GM04503 (cell line): ENCODE measurements around the gene RNASEH1.
"Not testable (repeated sequence)": the region's sequence is repeated elsewhere in the genome, so short reads cannot be mapped to it uniquely, and the experiment has no call there.

Experiments used
- DNase-seq: peaks from one replicate; pipeline ENCODE4 v3.0.0-alpha.2; 2012; ENCODE audit warnings: low read depth

RNASEH1 gene

DNA sequence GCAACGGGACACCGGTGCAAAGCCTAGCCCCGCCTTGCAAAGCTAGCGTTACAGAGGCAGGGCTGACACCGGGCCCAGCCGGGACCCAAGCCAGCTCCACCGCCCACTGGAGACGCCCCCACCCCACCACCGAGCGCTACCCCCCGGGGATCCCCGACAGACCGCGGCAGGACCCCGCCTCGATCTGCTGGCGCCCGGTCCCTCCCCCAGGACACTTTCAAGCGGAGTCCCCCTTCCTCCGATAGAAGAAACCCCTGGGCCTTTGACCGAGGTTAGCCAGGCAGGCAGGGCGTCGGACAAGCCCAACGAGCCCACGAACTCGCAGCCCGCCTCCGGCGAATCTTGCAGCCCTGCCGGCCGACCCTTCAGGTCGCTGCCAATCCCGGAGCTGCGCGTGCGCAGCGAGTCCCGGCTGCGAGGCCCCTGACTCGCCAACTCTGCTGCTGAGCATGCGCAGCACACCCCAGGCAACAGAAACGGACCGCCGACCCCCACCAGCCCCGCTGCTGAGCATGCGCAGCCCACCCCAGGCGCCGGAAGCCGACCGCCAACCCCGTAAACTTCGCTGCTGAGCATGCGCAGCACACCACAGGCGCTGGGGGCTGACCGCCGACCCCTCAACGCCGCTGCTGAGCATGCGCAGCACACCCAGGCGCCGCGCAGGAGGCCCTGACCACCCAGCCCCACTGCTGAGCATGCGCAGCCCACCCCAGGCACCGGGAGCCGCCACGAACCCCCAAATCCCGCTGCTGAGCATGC is 39.5 kb downstream of the RNASEH1 start:
- peak; percentile 63 for DNase-seq

DNA sequence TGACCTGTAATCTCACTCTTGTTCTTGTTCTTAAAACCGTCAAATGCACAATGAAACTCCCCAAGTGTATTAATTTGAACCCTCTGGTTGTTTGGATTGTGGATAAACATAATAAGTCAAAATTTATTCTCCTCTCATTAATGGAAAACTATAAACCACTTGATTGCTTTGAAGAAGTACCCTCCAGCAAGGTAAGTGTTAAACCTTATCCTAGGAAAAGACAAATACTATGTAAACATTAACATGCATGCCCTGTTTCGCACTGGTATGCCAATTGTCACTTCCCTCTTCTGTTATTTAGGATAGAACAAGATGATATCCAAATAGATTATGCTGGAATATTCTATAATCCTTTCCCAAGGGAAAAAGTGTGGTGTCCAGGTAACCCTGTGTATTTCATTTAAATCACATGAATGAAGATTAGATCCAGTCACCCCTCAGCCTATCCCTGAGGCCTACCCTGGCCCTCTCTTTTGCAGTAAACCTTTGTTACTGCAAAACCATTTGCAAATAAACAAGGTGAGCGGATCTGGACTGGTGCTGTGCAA is 40.1 kb downstream of the RNASEH1 start:
- no peak for DNase-seq

DNA sequence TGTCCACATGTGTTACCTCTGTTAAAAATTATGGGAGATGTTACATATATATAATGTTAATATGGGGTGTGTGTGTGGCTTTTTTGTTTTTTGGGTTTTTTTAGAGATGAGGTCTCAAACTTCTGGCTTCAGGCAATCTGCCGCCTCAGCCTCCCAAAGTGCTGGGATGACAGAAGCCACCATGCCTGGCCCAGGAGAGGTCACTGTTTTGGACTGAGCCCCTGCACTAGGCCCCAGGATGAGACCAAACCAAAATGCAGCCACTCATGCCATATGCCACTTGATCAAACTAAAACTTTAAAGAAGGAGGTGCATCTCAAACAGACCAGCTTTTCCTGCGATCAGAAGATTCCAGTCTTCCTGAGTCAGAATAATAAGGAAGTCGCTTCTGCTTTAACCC is 41.3 kb downstream of the RNASEH1 start:
- DNase-seq: no peak

DNA sequence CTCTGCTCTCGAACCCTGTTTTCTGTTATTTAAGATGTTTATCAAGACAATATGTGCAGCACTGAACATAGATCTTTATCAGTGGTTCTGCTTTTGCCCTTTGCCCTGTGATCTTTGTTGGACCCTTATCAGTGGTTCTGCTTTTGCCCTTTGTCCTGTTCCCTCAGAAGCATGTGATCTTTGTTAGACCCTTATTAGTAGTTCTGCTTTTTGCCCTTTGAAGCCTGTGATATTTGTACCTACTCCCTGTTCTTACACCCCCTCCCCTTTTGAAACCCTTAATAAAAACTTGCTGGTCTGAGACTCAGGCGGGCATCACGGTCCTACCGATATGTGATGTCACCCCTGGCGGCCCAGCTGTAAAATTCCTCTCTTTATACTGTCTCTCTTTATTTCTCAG is 42.7 kb downstream of the RNASEH1 start:
- not testable (repeated sequence) for DNase-seq

DNA sequence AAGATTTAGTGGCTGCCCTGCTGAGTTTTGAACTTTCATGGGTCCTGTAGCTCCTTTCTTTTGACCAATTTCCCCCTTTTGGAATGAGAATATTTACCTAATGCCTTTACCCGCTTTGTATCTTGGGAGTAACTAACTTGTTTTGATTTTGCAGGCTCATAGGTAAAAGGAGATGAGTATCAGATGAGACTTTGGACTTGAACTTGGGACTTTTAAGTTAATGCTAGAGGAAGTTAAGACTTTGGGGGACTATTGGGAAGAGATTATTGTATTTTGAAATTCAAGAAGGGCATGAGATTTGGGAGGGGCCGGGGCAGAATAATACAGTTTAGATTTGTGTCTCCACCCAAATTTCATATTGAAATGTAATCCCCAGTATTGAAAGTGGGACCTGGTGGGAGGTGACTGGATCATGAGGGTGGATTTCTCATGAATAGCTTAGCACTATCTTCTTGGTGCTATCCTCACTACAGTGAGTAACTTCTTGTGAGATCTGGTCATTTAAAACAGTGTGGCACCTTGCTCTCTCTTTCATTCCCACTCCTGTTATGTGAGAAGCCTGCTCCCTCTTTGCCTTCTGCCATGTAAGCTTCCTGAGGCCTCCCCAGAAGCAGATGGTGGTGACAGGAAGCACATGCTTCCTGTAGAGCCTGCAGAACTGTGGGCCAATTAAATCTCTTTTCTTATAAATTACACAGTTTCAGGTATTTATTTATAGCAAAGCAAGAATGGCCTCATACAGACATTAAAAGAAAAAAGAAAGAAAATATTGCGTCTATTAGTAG is 44.9 kb downstream of the RNASEH1 start:
- DNase-seq: no peak

DNA sequence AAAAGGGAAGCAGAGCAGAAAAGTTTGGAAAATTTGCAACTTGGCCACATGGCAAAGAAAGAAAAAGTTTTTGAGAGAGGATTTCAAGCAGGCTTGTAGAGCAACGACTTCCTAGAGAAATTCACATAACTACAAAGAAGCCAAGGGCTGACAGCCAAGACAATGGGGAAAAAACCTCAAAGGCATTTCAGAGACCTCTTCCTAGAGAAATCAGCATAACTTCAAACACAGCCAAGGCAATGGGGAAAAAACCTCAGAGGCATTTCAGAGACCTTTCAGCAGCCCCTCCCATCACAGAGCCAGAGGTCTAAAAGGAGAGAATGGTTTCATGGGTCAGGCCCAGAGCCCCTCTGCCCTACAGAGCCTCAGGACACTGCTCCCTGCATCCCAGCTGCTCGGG is 46.0 kb downstream of the RNASEH1 start:
- DNase-seq: no peak

DNA sequence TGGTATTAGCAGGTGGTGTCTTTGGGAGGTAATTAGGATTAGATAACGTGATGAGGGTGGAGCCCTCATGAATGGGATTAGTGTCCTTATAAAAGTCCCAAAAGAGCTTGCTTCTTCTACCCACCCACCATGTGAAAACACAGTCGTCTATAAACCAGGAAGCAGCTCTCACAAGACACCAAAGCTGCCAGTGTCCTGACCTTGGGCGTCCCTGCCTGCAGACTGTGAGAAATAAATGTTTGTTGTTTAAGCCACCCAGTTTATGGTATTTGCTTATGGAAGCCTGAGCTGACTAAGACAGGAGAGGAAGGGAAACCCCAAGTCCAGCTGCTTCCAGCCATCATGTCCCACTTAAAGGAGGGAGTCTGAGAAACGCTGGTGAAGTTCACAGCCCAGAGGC is 52.4 kb downstream of the RNASEH1 start:
- DNase-seq: no peak

DNA sequence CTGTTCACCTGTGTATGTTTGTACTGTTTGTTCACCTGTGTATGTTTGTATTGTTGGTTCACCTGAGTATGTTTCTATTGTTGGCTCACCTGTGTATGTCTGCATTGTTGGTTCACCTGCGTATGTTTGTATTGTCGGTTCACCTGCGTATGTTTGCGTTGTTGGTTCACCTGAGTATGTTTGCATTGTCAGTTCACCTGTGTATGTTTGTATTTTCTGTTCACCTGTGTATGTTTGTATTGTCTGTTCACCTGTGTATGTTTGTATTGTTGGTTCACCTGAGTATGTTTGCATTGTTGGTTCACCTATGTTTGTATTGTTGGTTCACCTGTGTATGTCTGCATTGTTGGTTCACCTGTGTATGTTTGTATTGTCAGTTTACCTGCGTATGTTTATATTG is 53.4 kb downstream of the RNASEH1 start:
- DNase-seq: no peak

DNA sequence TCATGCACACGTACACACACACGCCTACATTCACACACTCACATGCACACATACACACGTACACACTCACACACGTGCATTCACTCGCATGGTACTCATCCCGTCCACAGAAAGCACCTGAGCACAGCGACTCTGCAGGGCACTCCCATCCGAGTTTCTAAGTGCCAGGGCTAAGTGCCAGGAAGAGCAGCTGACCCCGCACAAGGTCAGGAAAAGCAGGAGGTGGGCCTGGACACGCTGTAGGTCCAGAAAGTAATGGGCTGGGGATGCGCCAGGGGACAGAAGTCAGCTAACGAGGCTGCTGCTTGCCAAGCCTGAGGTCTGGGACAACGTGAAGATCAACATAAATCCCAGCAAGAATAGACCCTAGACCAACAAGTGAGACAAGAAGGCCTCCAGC is 54.6 kb downstream of the RNASEH1 start:
- DNase-seq: no peak

DNA sequence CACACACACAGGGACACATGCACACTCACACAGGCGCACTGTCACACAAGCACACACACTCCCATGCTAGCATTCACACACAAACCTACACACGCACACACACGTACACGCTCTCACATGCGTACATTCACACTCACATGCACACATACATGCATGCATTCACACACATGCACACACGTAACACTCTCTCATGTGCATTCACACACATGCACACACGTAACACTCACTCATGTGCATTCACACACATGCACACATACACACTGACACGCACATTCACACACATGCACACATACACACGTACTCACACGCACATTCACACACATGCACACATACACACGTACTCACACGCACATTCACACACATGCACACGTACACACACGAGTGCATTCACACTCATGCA is 55.1 kb downstream of the RNASEH1 start:
- no peak for DNase-seq

DNA sequence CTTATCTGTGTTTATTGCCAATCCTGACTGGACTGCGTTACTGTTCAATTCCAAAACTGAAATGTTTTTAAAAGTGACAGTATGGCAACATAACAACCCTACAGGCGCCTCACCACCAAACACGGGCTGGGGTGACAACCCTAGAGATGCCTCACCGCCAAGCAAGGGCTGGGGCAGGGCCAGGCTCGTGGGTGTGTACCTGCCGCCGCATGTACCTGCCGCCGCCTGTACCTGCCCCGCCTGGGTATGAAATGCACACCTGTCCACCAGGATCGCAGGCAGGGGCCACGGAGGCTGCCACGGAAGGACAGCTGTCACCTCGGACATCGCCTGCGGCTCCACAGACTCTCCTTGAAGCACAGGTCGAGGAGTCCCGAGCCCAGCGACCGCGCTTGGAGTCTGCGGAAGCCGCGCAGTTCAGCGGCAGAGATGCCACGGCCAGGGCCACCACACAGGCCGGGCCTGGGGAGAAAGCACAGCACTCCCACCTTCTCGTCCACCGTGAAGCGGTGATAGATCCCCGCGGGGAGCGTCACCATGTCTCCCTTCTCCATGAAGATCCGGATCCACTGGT is 57.7 kb downstream of the RNASEH1 start:
- no peak for DNase-seq

DNA sequence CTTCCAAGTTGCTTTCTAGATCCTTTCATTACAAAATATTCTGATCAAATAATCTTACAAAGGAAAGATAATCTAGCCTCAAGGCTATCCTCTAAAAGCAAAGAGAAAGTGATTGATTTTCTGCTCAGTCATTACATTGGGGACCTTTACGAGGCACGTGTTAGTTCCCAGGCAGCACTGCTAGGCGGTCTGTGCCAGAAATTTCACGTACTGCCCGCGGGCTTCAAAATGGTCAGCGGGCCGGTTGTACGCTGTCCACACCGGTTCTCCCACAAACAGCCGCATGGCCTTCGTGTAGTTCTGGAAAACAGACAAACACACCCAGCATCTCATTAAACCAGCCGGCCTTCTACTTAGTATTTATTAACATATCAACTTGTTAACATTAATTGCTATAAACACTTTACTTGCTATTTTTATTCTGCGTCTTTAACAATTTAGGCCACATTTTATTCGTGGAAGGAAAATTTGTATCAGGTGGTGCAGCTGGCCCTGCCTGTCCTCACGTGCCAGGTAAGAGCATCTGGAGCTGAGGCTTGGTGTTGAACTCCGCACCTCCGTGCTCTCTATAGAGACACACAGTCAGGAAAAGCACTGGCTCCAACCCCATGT is 59.2 kb downstream of the RNASEH1 start:
- no peak for DNase-seq

DNA sequence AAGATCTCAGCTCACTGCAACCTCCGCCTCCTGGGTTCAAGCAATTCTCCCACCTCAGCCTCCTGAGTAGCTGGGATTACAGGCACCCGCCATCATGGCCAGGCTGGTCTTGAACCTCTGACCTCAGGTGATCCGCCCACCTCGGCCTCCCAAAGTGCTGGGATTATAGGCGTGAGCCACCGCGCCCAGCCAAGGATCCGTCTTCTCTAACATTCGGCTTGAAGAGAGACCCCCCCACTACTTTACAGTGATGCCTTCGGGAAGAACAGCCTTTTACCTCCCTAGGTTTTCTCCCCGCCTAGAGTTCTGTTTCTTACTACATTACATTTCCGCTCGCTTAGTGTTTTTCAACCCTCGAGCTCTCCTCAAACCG is 61.4 kb downstream of the RNASEH1 start:
- DNase-seq: not testable (repeated sequence)
